ENCODE results near the gene KRTAP4-9.

DNA sequence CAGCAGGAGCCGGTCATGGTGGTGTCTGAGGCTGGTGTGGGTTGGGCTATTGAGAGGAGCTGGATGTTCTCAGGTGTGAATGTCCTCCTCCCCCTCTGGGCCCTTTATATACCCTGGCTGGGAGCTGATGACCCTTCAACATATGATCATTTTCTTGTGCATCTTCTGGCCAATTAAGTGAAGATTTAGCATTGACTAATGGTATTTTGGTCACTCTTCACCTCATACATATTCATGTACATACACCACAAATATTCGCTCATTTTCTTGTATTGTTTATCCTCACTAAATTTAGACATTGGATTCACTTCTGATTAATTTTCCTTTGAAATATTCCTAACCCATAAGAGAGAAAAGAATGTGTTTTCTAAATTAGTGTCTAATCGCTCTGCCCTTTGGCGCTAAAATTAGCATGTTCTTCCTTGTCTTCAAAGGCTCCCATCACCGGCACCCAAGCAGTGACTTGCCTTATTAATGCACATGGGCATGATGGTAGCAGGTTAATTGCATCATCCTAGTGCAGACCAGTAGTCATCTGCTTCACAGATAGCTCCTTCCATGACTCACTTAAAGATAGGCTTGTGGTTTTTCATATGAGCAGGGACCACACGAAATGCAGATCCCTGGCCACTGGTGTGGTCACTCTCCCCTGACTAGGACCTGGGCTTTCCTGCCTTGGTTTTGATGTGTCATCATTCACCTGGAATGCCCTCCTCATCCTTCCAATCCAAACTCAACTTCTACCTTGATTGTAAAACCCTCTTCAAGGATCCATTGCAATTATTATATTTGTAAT is 39.2 kb upstream of the KRTAP4-9 start, which contains the start of gene KRTAP2-4:
- TF ChIP-seq, protein P1, sequence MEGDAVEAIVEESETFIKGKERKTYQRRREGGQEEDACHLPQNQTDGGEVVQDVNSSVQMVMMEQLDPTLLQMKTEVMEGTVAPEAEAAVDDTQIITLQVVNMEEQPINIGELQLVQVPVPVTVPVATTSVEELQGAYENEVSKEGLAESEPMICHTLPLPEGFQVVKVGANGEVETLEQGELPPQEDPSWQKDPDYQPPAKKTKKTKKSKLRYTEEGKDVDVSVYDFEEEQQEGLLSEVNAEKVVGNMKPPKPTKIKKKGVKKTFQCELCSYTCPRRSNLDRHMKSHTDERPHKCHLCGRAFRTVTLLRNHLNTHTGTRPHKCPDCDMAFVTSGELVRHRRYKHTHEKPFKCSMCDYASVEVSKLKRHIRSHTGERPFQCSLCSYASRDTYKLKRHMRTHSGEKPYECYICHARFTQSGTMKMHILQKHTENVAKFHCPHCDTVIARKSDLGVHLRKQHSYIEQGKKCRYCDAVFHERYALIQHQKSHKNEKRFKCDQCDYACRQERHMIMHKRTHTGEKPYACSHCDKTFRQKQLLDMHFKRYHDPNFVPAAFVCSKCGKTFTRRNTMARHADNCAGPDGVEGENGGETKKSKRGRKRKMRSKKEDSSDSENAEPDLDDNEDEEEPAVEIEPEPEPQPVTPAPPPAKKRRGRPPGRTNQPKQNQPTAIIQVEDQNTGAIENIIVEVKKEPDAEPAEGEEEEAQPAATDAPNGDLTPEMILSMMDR (conservative IDR thresholded peaks at IDR 0.05) = no peak
- TF ChIP-seq ZFX (IDR thresholded peaks at IDR 0.05) = no peak
